Adipocyte (in vitro differentiated cells): ENCODE data around the gene RHOBTB3.
"Not testable (repeated sequence)": the region's sequence is repeated elsewhere in the genome, so short reads cannot be mapped to it uniquely, and the experiment has no call there.

Experiments used
- DNase-seq: peaks from one replicate; pipeline ENCODE4 v3.0.0-alpha.2; 2015; ENCODE audit warnings: low read depth
- H3K27me3 ChIP-seq: replicated peaks from 2 replicates; pipeline ENCODE4 v1.7.0; 2013; ENCODE audit warnings: mild to moderate bottlenecking, low read length, moderate library complexity; ENCODE audit not compliant: control insufficient read depth, insufficient read depth
- H3K36me3 ChIP-seq: 2 replicates; pipeline ENCODE4 v1.7.0; 2013; ENCODE audit warnings: low read length, mild to moderate bottlenecking, moderate library complexity; ENCODE audit not compliant: control insufficient read depth, insufficient read depth, severe bottlenecking
- H3K4me1 ChIP-seq: 2 replicates; pipeline ENCODE4 v1.7.0; 2013; ENCODE audit warnings: mild to moderate bottlenecking, low read length, moderate library complexity; ENCODE audit not compliant: control insufficient read depth, insufficient read depth
- H3K4me3 ChIP-seq: 2 replicates; pipeline ENCODE4 v1.7.0; 2013; ENCODE audit warnings: mild to moderate bottlenecking, low read length, moderate library complexity
- H3K9ac ChIP-seq: 2 replicates; pipeline ENCODE4 v1.7.0; 2013; ENCODE audit warnings: mild to moderate bottlenecking, low read length, moderate library complexity
- H3K9me3 ChIP-seq: 2 replicates; pipeline ENCODE4 v1.7.0; 2013; ENCODE audit warnings: mild to moderate bottlenecking, low read length, moderate library complexity; ENCODE audit not compliant: control insufficient read depth

Gene RHOBTB3

GRCh38 chr5:95730730-95731570 lies at the start of gene RHOBTB3:
RHOBTB3 (plus strand) TSS chr5:95731336; CDS start chr5:95731683, 347 bp downstream.
- Histone ChIP-seq H3K27me3 (no peaks in the 10 kb centered on the region), H3K36me3 (no peaks in the 10 kb centered on the region), H3K4me1 (peaks cover 67% of the 10 kb centered on the region), H3K9ac (peak within 1 kb of the TSS; percentile 99), H3K9me3 (no peaks in the 10 kb centered on the region), H3K4me3 (peak within 1 kb of the TSS; percentile 99)
- peak; percentile 95 for DNase-seq

- no peak within 1 kb of the TSS for H3K9ac ChIP-seq
- no peak for DNase-seq
- no peaks in the 10 kb centered on the region for H3K4me1 ChIP-seq
- H3K9me3 ChIP-seq: no peaks in the 10 kb centered on the region
- H3K36me3 ChIP-seq: peaks cover 10% of the 10 kb centered on the region
- H3K27me3 ChIP-seq: no peaks in the 10 kb centered on the region
- H3K4me3 ChIP-seq: no peak within 1 kb of the TSS
Observed at GRCh38 chr5:95682891-95683290, 48.2 kb upstream of the RHOBTB3 start, which contains the start of gene SPATA9. SPATA9 (minus strand) TSS chr5:95682991; CDS start chr5:95682854, 137 bp downstream.

GRCh38 chr5:95684361-95684760 lies 46.8 kb upstream of the RHOBTB3 start:
- Histone ChIP-seq H3K36me3 (peaks cover 10% of the 10 kb centered on the region), H3K4me3 (no peak overlapping the region), H3K9me3 (no peaks in the 10 kb centered on the region), H3K4me1 (no peaks in the 10 kb centered on the region), H3K27me3 (no peaks in the 10 kb centered on the region), H3K9ac (no peak overlapping the region)
- DNase-seq: no peak

- no peak for DNase-seq
- H3K27me3 ChIP-seq: no peaks in the 10 kb centered on the region
- H3K9ac ChIP-seq: no peak overlapping the region
- H3K4me3 ChIP-seq: no peak overlapping the region
- H3K36me3 ChIP-seq: peaks cover 5% of the 10 kb centered on the region
- H3K9me3 ChIP-seq: no peaks in the 10 kb centered on the region
- no peaks in the 10 kb centered on the region for H3K4me1 ChIP-seq
Observed at GRCh38 chr5:95686651-95687050, 44.5 kb upstream of the RHOBTB3 start.

GRCh38 chr5:95689680-95690079 lies 41.5 kb upstream of the RHOBTB3 start:
- DNase-seq: no peak
- no peaks in the 10 kb centered on the region for H3K4me1 ChIP-seq
- H3K9ac ChIP-seq: no peak overlapping the region
- H3K9me3 ChIP-seq: no peaks in the 10 kb centered on the region
- no peaks in the 10 kb centered on the region for H3K36me3 ChIP-seq
- no peak overlapping the region for H3K4me3 ChIP-seq
- H3K27me3 ChIP-seq: no peaks in the 10 kb centered on the region

- Histone ChIP-seq H3K9ac (no peak overlapping the region), H3K9me3 (no peaks in the 10 kb centered on the region), H3K4me1 (no peaks in the 10 kb centered on the region), H3K4me3 (no peak overlapping the region), H3K36me3 (no peaks in the 10 kb centered on the region), H3K27me3 (no peaks in the 10 kb centered on the region)
- no peak for DNase-seq
Observed at GRCh38 chr5:95690333-95690732, 40.8 kb upstream of the RHOBTB3 start.

GRCh38 chr5:95697781-95698681 lies 33.1 kb upstream of the RHOBTB3 start:
- H3K27me3 ChIP-seq: no peaks in the 10 kb centered on the region
- H3K36me3 ChIP-seq: peaks cover 17% of the 10 kb centered on the region
- H3K4me1 ChIP-seq: peaks cover 2% of the 10 kb centered on the region
- no peak overlapping the region for H3K9ac ChIP-seq
- DNase-seq: peak; percentile 72
- no peak overlapping the region for H3K4me3 ChIP-seq
- H3K9me3 ChIP-seq: no peaks in the 10 kb centered on the region

- H3K4me3 ChIP-seq: no peak overlapping the region
- H3K9ac ChIP-seq: no peak overlapping the region
- H3K4me1 ChIP-seq: peaks cover 2% of the 10 kb centered on the region
- H3K27me3 ChIP-seq: no peaks in the 10 kb centered on the region
- peaks cover 17% of the 10 kb centered on the region for H3K36me3 ChIP-seq
- H3K9me3 ChIP-seq: no peaks in the 10 kb centered on the region
- no peak for DNase-seq
Observed at GRCh38 chr5:95699337-95699736, 31.8 kb upstream of the RHOBTB3 start.

GRCh38 chr5:95701074-95701473 lies 30.1 kb upstream of the RHOBTB3 start:
- DNase-seq: no peak
- Histone ChIP-seq H3K9ac (no peak overlapping the region), H3K9me3 (no peaks in the 10 kb centered on the region), H3K27me3 (no peaks in the 10 kb centered on the region), H3K4me3 (no peak overlapping the region), H3K36me3 (peaks cover 12% of the 10 kb centered on the region), H3K4me1 (peaks cover 2% of the 10 kb centered on the region)

- Histone ChIP-seq H3K27me3 (no peaks in the 10 kb centered on the region), H3K9me3 (no peaks in the 10 kb centered on the region), H3K36me3 (no peaks in the 10 kb centered on the region), H3K4me3 (no peak overlapping the region), H3K9ac (no peak overlapping the region), H3K4me1 (no peaks in the 10 kb centered on the region)
- peak; percentile 43 for DNase-seq
Observed at GRCh38 chr5:95704150-95704549, 27.0 kb upstream of the RHOBTB3 start.

DNA sequence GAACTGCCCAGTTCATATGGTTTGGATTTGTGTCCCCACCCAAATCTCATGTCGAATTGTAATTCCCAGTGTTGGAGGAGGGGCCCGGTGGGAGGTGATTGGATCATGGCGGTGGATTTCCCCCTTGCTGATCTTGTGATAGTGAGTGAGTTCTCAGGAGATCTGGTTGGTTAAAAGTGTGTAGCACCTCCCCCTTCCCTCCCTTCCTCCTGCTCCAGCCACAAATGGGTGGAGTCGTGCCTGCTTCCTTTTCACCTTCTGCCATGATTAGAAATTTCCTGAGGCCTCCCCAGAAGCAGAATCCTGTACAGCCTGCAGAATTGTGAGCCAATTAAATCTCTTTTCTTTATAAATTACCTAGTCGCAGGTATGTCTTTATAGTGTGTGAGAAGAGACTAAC lies 24.9 kb upstream of the RHOBTB3 start:
- not testable (repeated sequence) for H3K36me3 ChIP-seq, H3K4me3 ChIP-seq, H3K9me3 ChIP-seq, H3K9ac ChIP-seq, H3K27me3 ChIP-seq, DNase-seq
- H3K4me1 ChIP-seq: peaks cover 10% of the 10 kb centered on the region
